Fibroblast of lung (primary cell): ENCODE data around the gene RNF217. TPM values are rescaled to one million over a fixed set of nuclear protein-coding genes. Genes with fewer than 3 reads are reported as not detected.

Source experiments
- DNase-seq, 2 donors: peaks; one replicate each; pipeline versions ENCODE4 v3.0.0 to v3.0.0-alpha.2; 2010; ENCODE audit warnings: low read depth in 2 of 2
- H2AFZ ChIP-seq: 2 replicates; pipeline ENCODE4 v1.5.1; 2012; ENCODE audit warnings: low read length, control low read depth, inconsistent platforms
- H3K27ac ChIP-seq: 2 replicates; pipeline ENCODE4 v1.5.1; 2011; ENCODE audit warnings: low read length, control low read depth; ENCODE audit not compliant: insufficient read depth
- H3K27me3 ChIP-seq: 2 replicates; pipeline ENCODE4 v1.5.1; 2011; ENCODE audit warnings: mild to moderate bottlenecking, low read length; ENCODE audit not compliant: control insufficient read depth, insufficient read depth
- H3K36me3 ChIP-seq: 2 replicates; pipeline ENCODE4 v1.5.1; 2011; ENCODE audit warnings: low read length; ENCODE audit not compliant: control insufficient read depth, insufficient read depth
- H3K4me1 ChIP-seq: 2 replicates; pipeline ENCODE4 v1.5.1; 2011; ENCODE audit warnings: low read length; ENCODE audit not compliant: control insufficient read depth, insufficient read depth; ENCODE audit errors: extremely low read depth
- H3K4me2 ChIP-seq: 2 replicates; pipeline ENCODE4 v1.5.1; 2011; ENCODE audit warnings: low read length, control low read depth; ENCODE audit not compliant: insufficient read depth; ENCODE audit errors: extremely low read depth
- H3K4me3 ChIP-seq, 4 experiments: fragments of 200-600 bp in 1 of 4; sonication (generic) in 1 of 4; replicated peaks in 1 of 4; 2 replicates each; pipeline ENCODE4 v1.5.1; 2011 to 2016; ENCODE audit warnings: low read length in 4 of 4, low read depth in 3 of 4, mild to moderate bottlenecking in 3 of 4, control low read depth in 2 of 4, inconsistent platforms in 1 of 4, mixed read lengths in 1 of 4; ENCODE audit not compliant: insufficient read depth in 1 of 4; ENCODE audit errors: control extremely low read depth in 1 of 4
- H3K79me2 ChIP-seq: 2 replicates; pipeline ENCODE4 v1.5.1; 2012; ENCODE audit warnings: mild to moderate bottlenecking, low read length, inconsistent platforms; ENCODE audit not compliant: control insufficient read depth, insufficient read depth
- H3K9ac ChIP-seq: 2 replicates; pipeline ENCODE4 v1.5.1; 2011; ENCODE audit warnings: mild to moderate bottlenecking, low read length, control low read depth; ENCODE audit not compliant: insufficient read depth
- H3K9me3 ChIP-seq: 2 replicates; pipeline ENCODE4 v1.5.1; 2012; ENCODE audit warnings: low read depth, low read length; ENCODE audit not compliant: control insufficient read depth, insufficient read depth
- H4K20me1 ChIP-seq: 2 replicates; pipeline ENCODE4 v1.5.1; 2011; ENCODE audit warnings: low read length; ENCODE audit not compliant: control insufficient read depth, insufficient read depth; ENCODE audit errors: extremely low read depth
- EZH2 ChIP-seq: IDR thresholded peaks from 2 replicates; pipeline ENCODE4 v1.5.1; 2012; ENCODE audit warnings: low read length, control low read depth, mild to moderate bottlenecking; ENCODE audit errors: missing control alignments
- polyA plus RNA-seq, 2 donors: library from polyadenylated mRNA; depleted of rRNA in 1 of 2; stranded (reverse) in 1 of 2; unstranded in 1 of 2; fragments of >200 nt; gene quantifications; 2 replicates each; pipeline ENCODE4 v1.2.1, GENCODE V29; 2011 to 2012; ENCODE audit warnings: missing spikeins in 1 of 2
- total RNA-seq: library from RNA; depleted of rRNA; stranded (reverse); fragments of >200 nt; gene quantifications from 2 replicates; pipeline ENCODE4 v1.2.1, GENCODE V29; 2014
- TF ChIP-seq, protein P1 (sequence below), 2 donors: IDR thresholded peaks in 1 of 2; conservative IDR thresholded peaks in 1 of 2; 1 replicate in 1 of 2; 2 replicates in 1 of 2; pipeline ENCODE4 v1.5.1; 2011 to 2012; ENCODE audit warnings: low read length in 2 of 2, control low read depth in 1 of 2, inconsistent platforms in 1 of 2, low read depth in 1 of 2, mild to moderate bottlenecking in 1 of 2

RNF217 gene
- total and polyA plus RNA-seq, 2 donors (not counting 1 experiment from before 2014, with no cell fraction given), result 13.2 to 19.5 TPM

DNA sequence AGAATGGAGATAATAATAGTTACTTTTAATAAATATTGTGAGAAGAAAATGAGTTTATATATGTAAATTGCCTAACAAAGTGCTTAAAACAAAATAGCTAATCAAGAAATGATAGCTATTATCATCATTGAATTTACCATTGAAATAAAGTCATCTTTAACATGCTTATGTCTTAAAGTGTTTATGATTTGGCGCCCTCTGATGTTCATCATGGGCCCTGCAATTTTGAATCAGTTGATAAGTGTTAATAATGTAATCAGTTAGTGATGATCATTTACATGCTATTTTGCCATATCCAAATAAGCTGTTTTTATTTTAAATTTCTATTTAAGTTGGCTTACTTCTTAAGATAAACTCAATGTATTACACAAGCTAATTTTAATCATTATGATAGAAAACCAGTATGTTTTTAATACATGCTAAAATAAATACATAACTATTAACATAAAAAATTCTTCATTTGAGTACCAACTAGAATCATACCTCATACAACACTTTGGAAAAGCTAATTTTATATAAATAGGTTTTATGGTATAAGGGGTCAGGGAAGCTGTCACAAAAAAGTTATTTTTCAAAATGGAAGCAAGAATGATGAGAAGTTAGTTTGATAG is 152.1 kb downstream of the RNF217 start:
- Histone ChIP-seq H3K27me3 (no peaks in the 10 kb centered on the region), H3K4me1 (no peaks in the 10 kb centered on the region), H4K20me1 (no peaks in the 10 kb centered on the region), H3K9me3 (no peaks in the 10 kb centered on the region), H3K4me2 (no peak overlapping the region), H3K9ac (no peak overlapping the region), H3K36me3 (no peaks in the 10 kb centered on the region), H3K79me2 (no peaks in the 10 kb centered on the region), H3K27ac (no peak overlapping the region), H2AFZ (no peak overlapping the region), H3K4me3 (no peak overlapping the region)
- no peak for TF ChIP-seq EZH2
- TF ChIP-seq, protein P1, sequence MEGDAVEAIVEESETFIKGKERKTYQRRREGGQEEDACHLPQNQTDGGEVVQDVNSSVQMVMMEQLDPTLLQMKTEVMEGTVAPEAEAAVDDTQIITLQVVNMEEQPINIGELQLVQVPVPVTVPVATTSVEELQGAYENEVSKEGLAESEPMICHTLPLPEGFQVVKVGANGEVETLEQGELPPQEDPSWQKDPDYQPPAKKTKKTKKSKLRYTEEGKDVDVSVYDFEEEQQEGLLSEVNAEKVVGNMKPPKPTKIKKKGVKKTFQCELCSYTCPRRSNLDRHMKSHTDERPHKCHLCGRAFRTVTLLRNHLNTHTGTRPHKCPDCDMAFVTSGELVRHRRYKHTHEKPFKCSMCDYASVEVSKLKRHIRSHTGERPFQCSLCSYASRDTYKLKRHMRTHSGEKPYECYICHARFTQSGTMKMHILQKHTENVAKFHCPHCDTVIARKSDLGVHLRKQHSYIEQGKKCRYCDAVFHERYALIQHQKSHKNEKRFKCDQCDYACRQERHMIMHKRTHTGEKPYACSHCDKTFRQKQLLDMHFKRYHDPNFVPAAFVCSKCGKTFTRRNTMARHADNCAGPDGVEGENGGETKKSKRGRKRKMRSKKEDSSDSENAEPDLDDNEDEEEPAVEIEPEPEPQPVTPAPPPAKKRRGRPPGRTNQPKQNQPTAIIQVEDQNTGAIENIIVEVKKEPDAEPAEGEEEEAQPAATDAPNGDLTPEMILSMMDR (conservative IDR thresholded peaks at IDR 0.05 in 1 of 2, IDR thresholded peaks at IDR 0.05 in 1 of 2; ENCODE audit: low read depth in 1 of 2, low read length in 2 of 2), result peak; percentile 81 to 84
- peak; percentile 42 to 75 for DNase-seq

DNA sequence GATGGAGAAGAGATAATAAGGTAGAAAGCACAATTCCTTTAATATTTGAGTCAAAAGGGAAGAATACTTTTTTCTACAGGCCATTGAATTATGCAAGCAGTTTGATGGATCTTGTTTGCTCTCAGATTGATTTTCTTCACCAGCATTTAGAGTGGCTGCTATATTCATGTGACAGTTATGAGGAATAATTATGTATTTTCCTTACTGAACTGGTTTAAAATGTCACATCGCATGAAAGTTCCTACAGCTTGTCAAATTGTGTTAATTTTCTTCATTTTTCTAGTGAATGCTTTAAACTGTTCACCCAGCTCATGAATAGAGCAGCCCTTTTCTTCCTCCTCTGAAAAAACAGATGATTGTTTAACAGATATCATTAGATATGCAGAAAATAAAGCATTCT is 153.9 kb downstream of the RNF217 start:
- H3K9me3 ChIP-seq, result no peaks in the 10 kb centered on the region
- H3K36me3 ChIP-seq, result no peaks in the 10 kb centered on the region
- no peak for DNase-seq
- H3K79me2 ChIP-seq, result no peaks in the 10 kb centered on the region
- H3K4me3 ChIP-seq, result no peak overlapping the region
- no peak overlapping the region for H3K27ac ChIP-seq
- H4K20me1 ChIP-seq, result no peaks in the 10 kb centered on the region
- no peak for TF ChIP-seq EZH2
- TF ChIP-seq, protein P1 (conservative IDR thresholded peaks at IDR 0.05 in 1 of 2, IDR thresholded peaks at IDR 0.05 in 1 of 2; ENCODE audit: low read depth in 1 of 2, low read length in 2 of 2), result no peak
- no peaks in the 10 kb centered on the region for H3K4me1 ChIP-seq
- no peak overlapping the region for H2AFZ ChIP-seq
- H3K27me3 ChIP-seq, result no peaks in the 10 kb centered on the region
- no peak overlapping the region for H3K9ac ChIP-seq
- no peak overlapping the region for H3K4me2 ChIP-seq

DNA sequence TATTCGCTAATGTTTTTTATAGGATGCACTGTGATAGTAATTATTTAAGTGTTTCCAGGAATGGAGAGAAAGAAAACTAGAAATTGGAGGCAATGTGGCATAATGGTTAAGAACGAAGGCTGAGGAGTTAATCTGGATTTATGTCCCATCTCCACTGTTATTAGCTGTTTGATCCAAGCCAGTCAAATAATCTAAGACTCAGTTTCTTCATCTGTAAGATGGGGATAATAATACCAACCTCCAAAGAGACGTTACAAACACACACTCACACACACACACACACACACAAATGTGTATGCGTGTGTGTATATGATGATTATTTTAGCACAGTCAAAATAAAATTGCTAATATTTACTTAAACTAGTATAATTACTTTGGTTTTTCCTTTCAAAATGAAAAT is 154.5 kb downstream of the RNF217 start:
- H3K9me3 ChIP-seq, result no peaks in the 10 kb centered on the region
- TF ChIP-seq, protein P1 (conservative IDR thresholded peaks at IDR 0.05 in 1 of 2, IDR thresholded peaks at IDR 0.05 in 1 of 2; ENCODE audit: low read depth in 1 of 2, low read length in 2 of 2), result no peak
- no peak for TF ChIP-seq EZH2
- H3K36me3 ChIP-seq, result no peaks in the 10 kb centered on the region
- H3K4me3 ChIP-seq, result no peak overlapping the region
- H2AFZ ChIP-seq, result no peak overlapping the region
- no peaks in the 10 kb centered on the region for H4K20me1 ChIP-seq
- H3K79me2 ChIP-seq, result no peaks in the 10 kb centered on the region
- H3K9ac ChIP-seq, result no peak overlapping the region
- no peak for DNase-seq
- no peaks in the 10 kb centered on the region for H3K27me3 ChIP-seq
- no peak overlapping the region for H3K27ac ChIP-seq
- H3K4me2 ChIP-seq, result no peak overlapping the region
- H3K4me1 ChIP-seq, result no peaks in the 10 kb centered on the region
